NCI-H748 (cell line): ENCODE results near the gene NPR2.
A peak's percentile ranks its signal among the peaks of the same experiment; 100 is the strongest.

Experiments used
- DNase-seq: peaks from one replicate; lab custom pipeline; 2025; ENCODE audit not compliant: unreplicated experiment; lab: John Stamatoyannopoulos, UW

NPR2 gene

GRCh38 chr9:35763181-35763580 lies 28.2 kb upstream of the NPR2 start:
- no peak for DNase-seq

GRCh38 chr9:35763803-35764202 lies 27.6 kb upstream of the NPR2 start:
- DNase-seq = no peak

- DNase-seq = no peak
Observed at GRCh38 chr9:35766997-35767396, 24.4 kb upstream of the NPR2 start.

- DNase-seq = no peak
Observed at GRCh38 chr9:35767458-35767857, 23.9 kb upstream of the NPR2 start.

- no peak for DNase-seq
Observed at GRCh38 chr9:35769763-35770162, 21.6 kb upstream of the NPR2 start.

- DNase-seq = no peak
Observed at GRCh38 chr9:35771075-35771433, 20.3 kb upstream of the NPR2 start.

- DNase-seq = peak; percentile 75
Observed at GRCh38 chr9:35771534-35771933, 19.9 kb upstream of the NPR2 start.

- peak; percentile 37 for DNase-seq
Observed at GRCh38 chr9:35771943-35772342, 19.4 kb upstream of the NPR2 start.

GRCh38 chr9:35774907-35775635 lies 16.3 kb upstream of the NPR2 start:
- DNase-seq = peak; percentile 49

GRCh38 chr9:35776018-35776417 lies 15.4 kb upstream of the NPR2 start:
- DNase-seq = peak; percentile 93

- DNase-seq = no peak
Observed at GRCh38 chr9:35778496-35778895, 12.9 kb upstream of the NPR2 start.

GRCh38 chr9:35781066-35781465 lies 10.3 kb upstream of the NPR2 start:
- no peak for DNase-seq

- no peak for DNase-seq
Observed at GRCh38 chr9:35783418-35783817, 8.0 kb upstream of the NPR2 start.

- DNase-seq = no peak
Observed at GRCh38 chr9:35789541-35789940, 1.9 kb upstream of the NPR2 start.

- no peak for DNase-seq
Observed at GRCh38 chr9:35790025-35790384, 1.4 kb upstream of the NPR2 start.

- DNase-seq = peak; percentile 76
Observed at GRCh38 chr9:35790385-35791296, 750 bp upstream of the NPR2 start.

GRCh38 chr9:35792024-35792813 lies 828 bp downstream of the NPR2 start:
- no peak for DNase-seq

GRCh38 chr9:35792826-35793225 lies 1.4 kb downstream of the NPR2 start:
- no peak for DNase-seq

GRCh38 chr9:35793461-35793860 lies 2.1 kb downstream of the NPR2 start:
- DNase-seq = no peak

GRCh38 chr9:35795695-35796094 lies 4.3 kb downstream of the NPR2 start:
- DNase-seq = no peak

GRCh38 chr9:35797311-35798109 lies 6.1 kb downstream of the NPR2 start:
- DNase-seq = no peak
